ENCODE results near the gene ZNF549. TPM values are rescaled to one million over a fixed set of nuclear protein-coding genes. Genes with fewer than 3 reads are reported as not detected.

Gene ZNF549
- total and polyA plus RNA-seq, 2 of the 13 experiments (the other 11 are each of a cell fraction or from before 2014, with no cell fraction given) = 2.8 to 6.4 TPM

- TF ChIP-seq CTCF (CRISPR knock-in tag; IDR thresholded peaks at IDR 0.05) (0 out of 2 replicates have a peak, but pooled peaks have one; percentile 17), XRCC5 (optimal IDR thresholded peaks at IDR 0.05; ENCODE audit: low read length) (peak; percentile 85), ZSCAN30 (CRISPR knock-in tag; IDR thresholded peaks at IDR 0.05) (no peak), ISX (CRISPR knock-in tag; conservative IDR thresholded peaks at IDR 0.05) (no peak), TARDBP (CRISPR knock-in tag; IDR thresholded peaks at IDR 0.05) (peak; percentile 14; the same call in 1 of the 2 replicates), POGZ (CRISPR knock-in tag; IDR thresholded peaks at IDR 0.05) (peak; percentile 72), HMG20B (CRISPR knock-in tag; conservative IDR thresholded peaks at IDR 0.05) (no peak), ZEB1 (IDR thresholded peaks at IDR 0.05; ENCODE audit: insufficient replicate concordance, low read depth) (peak; percentile 90), HNRNPK (IDR thresholded peaks at IDR 0.05; ENCODE audit: low read depth, low read length, poor library complexity, severe bottlenecking) (no peak), ZNF562 (CRISPR knock-in tag; IDR thresholded peaks at IDR 0.05; ENCODE audit: borderline replicate concordance) (no peak), ZKSCAN8 (CRISPR knock-in tag; IDR thresholded peaks at IDR 0.05; ENCODE audit: borderline replicate concordance) (0 out of 2 replicates have a peak, but pooled peaks have one; percentile 39), HNRNPH1 (optimal IDR thresholded peaks at IDR 0.05; ENCODE audit: low read depth, low read length) (no peak), ARHGAP35 (CRISPR knock-in tag; IDR thresholded peaks at IDR 0.05; ENCODE audit: borderline replicate concordance) (0 out of 2 replicates have a peak, but pooled peaks have one; percentile 71), PHF8 (CRISPR knock-in tag; IDR thresholded peaks at IDR 0.05) (peak; percentile 93), REPIN1 (CRISPR knock-in tag; IDR thresholded peaks at IDR 0.05; ENCODE audit: borderline replicate concordance, low read depth) (peak; percentile 77; the same call in 1 of the 2 replicates), ZNF687 (CRISPR knock-in tag; IDR thresholded peaks at IDR 0.05) (peak; percentile 93), ZSCAN22 (CRISPR knock-in tag; IDR thresholded peaks at IDR 0.05) (peak; percentile 28; the same call in 1 of the 2 replicates), GABPB1 (CRISPR knock-in tag; IDR thresholded peaks at IDR 0.05) (peak; percentile 98), DPF2 (CRISPR knock-in tag; IDR thresholded peaks at IDR 0.05; ENCODE audit: borderline replicate concordance, low read depth) (no peak), FOXA1 (IDR thresholded peaks at IDR 0.05) (no peak), FOXA1 (CRISPR knock-in tag; IDR thresholded peaks at IDR 0.05) (0 out of 2 replicates have a peak, but pooled peaks have one; percentile 15), PAX8 (CRISPR knock-in tag; IDR thresholded peaks at IDR 0.05; ENCODE audit: borderline replicate concordance) (no peak; the same call in 1 of the 2 replicates), ZBTB20 (CRISPR knock-in tag; IDR thresholded peaks at IDR 0.05; ENCODE audit: borderline replicate concordance, low read depth) (no peak), ZNF33B (CRISPR knock-in tag; IDR thresholded peaks at IDR 0.05) (peak; percentile 66; the same call in 1 of the 2 replicates)
These were observed at the start of gene ZNF549 (continued) for GRCh38 chr19:57527136-57527881.

Measured in HepG2 (cell line).